Activated naive CD8-positive, alpha-beta T cell treated with anti-CD3 and anti-CD28 coated beads, Interleukin-2, amount 50 U/mL, for 24 hours (primary cell): ENCODE results near the gene OR10Z1.

Experiments
- ATAC-seq: fragments of 150-1000 bp; cut with Tn5 transposase; one replicate; pipeline ENCODE4 v1.10.0; 2021
- DNase-seq: peaks from one replicate; pipeline ENCODE4 v3.0.0; 2021
- H3K27ac Mint-ChIP-seq: one replicate; pipeline ENCODE4 v1.8.0; 2021; ENCODE audit warnings: mild to moderate bottlenecking, mixed read lengths
- H3K27me3 Mint-ChIP-seq: one replicate; pipeline ENCODE4 v1.8.0; 2021; ENCODE audit warnings: mixed read lengths
- H3K36me3 Mint-ChIP-seq: one replicate; pipeline ENCODE4 v1.8.0; 2021; ENCODE audit warnings: low read depth, mixed read lengths
- H3K4me1 Mint-ChIP-seq: one replicate; pipeline ENCODE4 v1.8.0; 2021; ENCODE audit warnings: mixed read lengths
- H3K4me3 Mint-ChIP-seq: one replicate; pipeline ENCODE4 v1.8.0; 2021; ENCODE audit warnings: mild to moderate bottlenecking, moderate library complexity, mixed read lengths
- H3K9me3 Mint-ChIP-seq: one replicate; pipeline ENCODE4 v1.8.0; 2021; ENCODE audit warnings: mixed read lengths

OR10Z1 gene, protein sequence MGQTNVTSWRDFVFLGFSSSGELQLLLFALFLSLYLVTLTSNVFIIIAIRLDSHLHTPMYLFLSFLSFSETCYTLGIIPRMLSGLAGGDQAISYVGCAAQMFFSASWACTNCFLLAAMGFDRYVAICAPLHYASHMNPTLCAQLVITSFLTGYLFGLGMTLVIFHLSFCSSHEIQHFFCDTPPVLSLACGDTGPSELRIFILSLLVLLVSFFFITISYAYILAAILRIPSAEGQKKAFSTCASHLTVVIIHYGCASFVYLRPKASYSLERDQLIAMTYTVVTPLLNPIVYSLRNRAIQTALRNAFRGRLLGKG

DNA sequence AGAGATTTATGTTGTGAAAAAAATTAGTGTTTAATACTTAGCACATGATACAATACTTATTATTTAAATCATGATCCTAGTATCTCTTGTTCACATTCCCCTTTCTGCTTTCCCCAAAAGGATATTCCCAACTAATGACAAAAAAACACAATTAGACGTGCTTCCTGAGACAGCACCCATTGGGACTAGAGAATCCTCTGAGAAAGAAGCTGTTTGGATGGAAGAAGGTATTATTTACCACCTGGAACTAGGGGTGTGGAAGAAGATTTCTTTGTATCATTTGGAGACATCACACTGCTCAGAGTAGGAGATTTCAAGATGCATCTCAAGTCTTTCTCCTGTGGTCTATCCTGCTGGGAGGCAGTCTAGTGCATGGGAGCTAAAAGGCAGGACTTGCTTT lies at the start of gene OR10Z1:
TSS of gene OR10Z1 (plus strand) at position 301 of the 400 bp plus-strand sequence. CDS start 1,171 bp downstream, outside the sequence.
- no peak within 1 kb of the TSS for H3K27ac Mint-ChIP-seq
- ATAC-seq, result no peak
- no peak within 1 kb of the TSS for H3K4me3 Mint-ChIP-seq
- peaks cover 2% of the 10 kb centered on the region for H3K27me3 Mint-ChIP-seq
- H3K9me3 Mint-ChIP-seq, result no peaks in the 10 kb centered on the region
- no peaks in the 10 kb centered on the region for H3K4me1 Mint-ChIP-seq
- DNase-seq, result no peak
- H3K36me3 Mint-ChIP-seq, result no peaks in the 10 kb centered on the region

DNA sequence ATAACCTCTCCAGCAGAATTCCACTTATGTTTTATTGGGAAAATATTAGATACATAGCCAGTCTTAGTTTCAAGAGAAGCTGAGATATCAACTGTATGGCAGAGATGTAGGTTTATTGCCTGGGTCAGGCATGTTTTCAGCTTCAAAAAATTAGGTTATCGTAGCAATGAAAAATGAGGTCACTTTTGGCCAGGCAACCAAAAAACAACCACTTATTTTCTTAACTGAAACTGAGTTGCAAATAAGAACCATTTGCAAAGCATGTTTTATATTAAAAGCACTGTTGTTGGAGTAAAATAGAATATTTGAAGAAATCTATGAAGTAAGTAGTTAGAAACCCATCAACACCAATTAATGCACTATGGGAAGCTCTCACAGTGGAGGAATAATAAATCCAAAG lies 45.4 kb upstream of the OR10Z1 start:
- ATAC-seq (no peak), DNase-seq (no peak)
- H3K9me3 Mint-ChIP-seq, result no peaks in the 10 kb centered on the region
- no peaks in the 10 kb centered on the region for H3K36me3 Mint-ChIP-seq
- H3K4me1 Mint-ChIP-seq, result peaks cover 7% of the 10 kb centered on the region
- no peak overlapping the region for H3K4me3 Mint-ChIP-seq
- no peak overlapping the region for H3K27ac Mint-ChIP-seq
- peaks cover 13% of the 10 kb centered on the region for H3K27me3 Mint-ChIP-seq

DNA sequence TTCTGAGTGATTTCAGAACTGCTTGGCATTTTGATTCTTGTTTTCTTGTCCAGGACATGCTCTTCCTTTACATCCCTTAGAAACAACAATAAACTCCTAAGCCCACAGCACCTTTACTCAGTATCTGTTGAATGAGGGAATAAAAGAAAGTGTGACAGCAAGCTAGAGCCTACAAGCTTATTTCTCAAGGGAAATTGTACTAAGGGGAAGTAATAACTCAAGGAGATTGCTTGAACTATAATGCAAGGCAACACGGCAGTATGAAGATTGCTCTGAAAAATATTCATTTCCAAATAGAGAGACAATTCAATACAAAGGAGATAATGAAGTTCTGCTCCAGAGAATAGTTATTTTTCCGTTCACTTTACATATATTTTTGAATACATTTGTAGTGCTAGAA lies 41.2 kb upstream of the OR10Z1 start:
- Mint-ChIP-seq H3K4me3 (no peak overlapping the region), H3K27me3 (peaks cover 11% of the 10 kb centered on the region), H3K4me1 (peaks cover 7% of the 10 kb centered on the region), H3K27ac (no peak overlapping the region), H3K36me3 (no peaks in the 10 kb centered on the region), H3K9me3 (peaks cover 5% of the 10 kb centered on the region)
- ATAC-seq (no peak), DNase-seq (no peak)

DNA sequence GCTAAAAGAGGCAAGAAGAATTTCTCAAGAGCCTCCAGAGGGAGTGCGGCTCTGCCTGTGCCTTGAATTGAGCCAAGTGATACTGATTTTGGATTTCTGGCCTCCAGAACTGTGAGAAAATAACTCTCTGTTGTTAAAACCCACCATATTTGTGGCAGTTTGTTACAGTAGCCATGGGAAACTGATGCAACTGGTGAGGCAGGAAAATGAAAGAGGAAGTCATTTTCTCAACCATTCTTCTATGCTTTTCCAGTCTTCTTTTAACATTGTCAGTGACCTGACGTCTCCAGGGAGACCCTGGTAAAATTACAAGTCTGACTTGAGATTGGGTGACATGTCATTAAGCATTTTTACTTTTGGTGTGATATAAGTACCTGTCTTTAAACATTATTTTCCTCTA lies 40.5 kb upstream of the OR10Z1 start:
- ATAC-seq (no peak), DNase-seq (no peak)
- H3K4me3 Mint-ChIP-seq, result no peak overlapping the region
- no peak overlapping the region for H3K27ac Mint-ChIP-seq
- peaks cover 5% of the 10 kb centered on the region for H3K9me3 Mint-ChIP-seq
- H3K4me1 Mint-ChIP-seq, result peaks cover 7% of the 10 kb centered on the region
- no peaks in the 10 kb centered on the region for H3K36me3 Mint-ChIP-seq
- H3K27me3 Mint-ChIP-seq, result peaks cover 11% of the 10 kb centered on the region

DNA sequence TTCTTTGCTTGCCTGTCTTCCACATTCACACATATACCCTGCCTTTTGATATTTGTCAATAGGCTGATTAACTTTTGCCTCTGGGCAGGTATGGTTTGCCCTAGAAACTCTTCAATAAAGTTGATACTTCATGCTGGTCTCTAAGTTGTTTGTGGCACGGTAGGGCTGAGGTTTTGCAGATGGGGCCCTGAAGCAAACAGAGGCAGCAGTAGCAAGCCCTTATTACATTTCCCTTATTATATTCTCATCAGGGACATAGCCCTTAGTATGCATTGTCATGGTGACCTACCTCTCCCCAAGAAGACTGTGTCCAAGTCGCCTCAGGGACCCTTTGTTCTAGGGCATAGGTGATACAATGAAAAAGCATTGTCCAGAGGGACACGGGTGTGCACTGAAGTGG lies 34.6 kb upstream of the OR10Z1 start, which contains the start of gene OR6P1:
TSS of gene OR6P1 (minus strand) at position 101 of the 400 bp plus-strand sequence. CDS start 6,976 bp downstream, outside the sequence.
- no peak within 1 kb of the TSS for H3K27ac Mint-ChIP-seq
- no peaks in the 10 kb centered on the region for H3K4me1 Mint-ChIP-seq
- DNase-seq (no peak), ATAC-seq (no peak)
- H3K27me3 Mint-ChIP-seq, result peaks cover 13% of the 10 kb centered on the region
- no peak within 1 kb of the TSS for H3K4me3 Mint-ChIP-seq
- peaks cover 5% of the 10 kb centered on the region for H3K9me3 Mint-ChIP-seq
- no peaks in the 10 kb centered on the region for H3K36me3 Mint-ChIP-seq

DNA sequence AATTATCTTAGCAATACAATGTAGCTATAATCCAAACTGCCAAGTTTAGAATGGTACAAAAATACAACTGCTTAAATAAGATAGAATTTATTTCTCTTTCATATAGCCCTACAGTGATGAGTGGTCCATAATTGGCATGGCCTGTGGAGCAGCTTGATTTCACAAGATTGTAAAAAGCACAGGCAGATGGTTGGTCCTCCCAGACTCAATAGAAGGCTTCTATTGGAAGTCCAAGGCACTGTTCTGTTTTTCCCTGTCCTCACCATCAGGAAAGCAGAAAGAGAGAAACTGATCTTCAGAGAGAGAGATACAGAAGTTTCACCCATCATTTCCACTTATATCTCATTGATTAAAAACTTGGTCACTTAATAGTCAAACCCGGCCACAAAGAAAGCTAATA lies 32.8 kb upstream of the OR10Z1 start:
- no peak for DNase-seq
- Mint-ChIP-seq H3K27me3 (peaks cover 12% of the 10 kb centered on the region), H3K9me3 (peaks cover 5% of the 10 kb centered on the region), H3K36me3 (no peaks in the 10 kb centered on the region), H3K27ac (no peak overlapping the region), H3K4me1 (no peaks in the 10 kb centered on the region), H3K4me3 (no peak overlapping the region)
- ATAC-seq, result no peak

DNA sequence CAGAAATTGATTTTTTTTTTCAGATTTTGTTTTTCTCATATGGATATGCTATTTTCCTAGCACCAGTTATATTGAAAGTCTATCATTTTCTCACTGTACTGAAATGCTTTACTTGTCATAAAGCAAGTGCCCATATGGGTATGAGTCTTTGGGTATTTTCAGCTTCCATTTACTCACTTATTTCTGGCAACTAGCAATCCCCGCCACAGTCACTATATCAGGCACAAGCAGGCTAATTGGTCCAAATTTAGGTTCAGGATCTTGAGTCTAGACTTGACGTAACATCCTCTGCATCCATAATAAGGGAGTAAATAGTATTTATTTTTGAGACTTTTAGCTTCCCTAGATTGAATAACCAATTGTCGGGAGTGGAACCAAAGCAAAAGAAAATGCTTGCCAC lies 27.5 kb upstream of the OR10Z1 start:
- DNase-seq (no peak), ATAC-seq (no peak)
- Mint-ChIP-seq H3K9me3 (no peaks in the 10 kb centered on the region), H3K4me1 (no peaks in the 10 kb centered on the region), H3K36me3 (no peaks in the 10 kb centered on the region), H3K4me3 (no peak overlapping the region), H3K27me3 (peaks cover 13% of the 10 kb centered on the region), H3K27ac (no peak overlapping the region)

DNA sequence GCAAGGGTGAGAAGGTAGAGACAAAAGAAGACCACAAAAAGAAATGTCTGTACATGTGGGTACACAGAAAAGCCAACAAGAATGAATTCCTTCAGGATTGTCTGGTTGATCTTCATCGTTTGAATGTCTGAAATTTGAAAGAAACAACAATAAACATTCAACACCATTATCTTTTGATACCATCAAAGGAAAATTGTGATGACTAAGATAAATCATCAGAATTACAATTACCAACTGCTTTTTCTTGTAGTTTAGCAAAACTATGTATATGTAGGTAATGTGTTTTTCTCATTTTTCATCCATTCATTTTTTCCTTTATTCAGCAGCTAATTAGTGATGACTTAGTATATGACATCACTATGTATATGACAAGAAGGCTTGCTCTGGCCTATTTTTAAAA lies 25.3 kb upstream of the OR10Z1 start, which contains the start of gene OR10X1:
TSS of gene OR10X1 (minus strand) at position 167 of the 400 bp plus-strand sequence. CDS start at position 167, 0 bp downstream.
- Mint-ChIP-seq H3K27ac (no peak within 1 kb of the TSS), H3K9me3 (no peaks in the 10 kb centered on the region), H3K27me3 (peaks cover 8% of the 10 kb centered on the region), H3K4me3 (no peak within 1 kb of the TSS), H3K4me1 (no peaks in the 10 kb centered on the region), H3K36me3 (no peaks in the 10 kb centered on the region)
- ATAC-seq (no peak), DNase-seq (no peak)

DNA sequence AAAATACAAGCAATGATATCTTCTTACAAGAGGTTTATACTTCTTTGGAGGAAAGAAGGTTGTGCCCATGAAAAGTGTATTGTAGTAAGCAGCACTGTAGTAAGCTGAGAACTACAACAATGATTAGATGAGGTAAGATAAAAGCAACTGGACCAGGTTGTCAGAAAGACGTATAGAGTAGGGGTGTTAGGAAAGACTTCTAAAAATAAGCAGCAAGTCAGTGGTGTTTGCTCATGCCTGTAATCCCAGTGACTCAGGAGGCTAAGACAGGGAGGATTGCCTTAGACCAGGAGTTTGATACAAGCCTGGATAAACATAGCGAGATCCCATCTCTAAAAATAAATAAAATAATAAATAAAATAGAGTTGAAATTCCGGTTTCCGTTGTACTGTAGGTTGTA lies 21.1 kb upstream of the OR10Z1 start:
- H3K27me3 Mint-ChIP-seq, result peaks cover 6% of the 10 kb centered on the region
- no peak overlapping the region for H3K27ac Mint-ChIP-seq
- H3K9me3 Mint-ChIP-seq, result peaks cover 4% of the 10 kb centered on the region
- no peak for ATAC-seq
- no peaks in the 10 kb centered on the region for H3K4me1 Mint-ChIP-seq
- no peaks in the 10 kb centered on the region for H3K36me3 Mint-ChIP-seq
- no peak overlapping the region for H3K4me3 Mint-ChIP-seq
- no peak for DNase-seq

DNA sequence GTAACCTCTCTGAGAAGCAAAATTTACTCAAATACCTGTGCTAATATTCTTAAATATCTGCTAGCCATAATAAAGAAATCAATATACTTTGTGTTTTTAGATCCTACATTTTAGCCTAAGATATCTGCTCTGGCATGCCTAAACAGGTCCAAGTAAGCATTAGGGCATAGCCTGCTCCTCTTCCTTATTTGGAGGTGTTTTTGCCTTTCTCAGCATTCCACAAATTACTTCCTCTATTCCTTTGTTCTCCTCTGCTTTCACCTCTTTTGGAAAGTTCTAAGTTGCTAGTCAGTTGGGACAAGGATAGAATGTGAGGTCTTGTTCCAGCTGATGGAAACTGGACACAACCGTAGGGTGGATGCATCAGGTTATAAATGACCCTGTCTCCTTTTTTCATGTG lies 18.1 kb upstream of the OR10Z1 start:
- DNase-seq (no peak), ATAC-seq (no peak)
- no peaks in the 10 kb centered on the region for H3K4me1 Mint-ChIP-seq
- no peak overlapping the region for H3K4me3 Mint-ChIP-seq
- no peak overlapping the region for H3K27ac Mint-ChIP-seq
- H3K9me3 Mint-ChIP-seq, result peaks cover 4% of the 10 kb centered on the region
- peaks cover 10% of the 10 kb centered on the region for H3K27me3 Mint-ChIP-seq
- no peaks in the 10 kb centered on the region for H3K36me3 Mint-ChIP-seq

DNA sequence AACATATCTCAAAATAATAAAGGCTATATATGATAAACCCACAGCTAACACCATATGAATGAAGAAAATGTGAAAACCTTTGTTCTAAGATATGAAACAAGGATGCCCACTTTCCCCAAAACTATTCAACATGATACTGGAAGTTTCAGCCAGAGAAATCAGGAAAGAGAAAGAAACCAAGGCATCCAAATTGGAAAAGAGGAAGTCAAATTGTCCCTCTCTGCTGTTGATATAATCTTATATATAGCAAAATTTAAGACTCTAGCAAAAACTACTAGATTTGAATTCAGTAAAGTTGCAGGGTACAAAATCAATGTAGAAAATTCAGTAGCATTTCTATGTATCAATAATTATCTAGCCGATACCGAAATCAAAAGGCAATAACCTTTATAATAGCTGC lies 4.3 kb upstream of the OR10Z1 start:
- ATAC-seq (no peak), DNase-seq (no peak)
- Mint-ChIP-seq H3K27me3 (peaks cover 8% of the 10 kb centered on the region), H3K4me3 (no peak overlapping the region), H3K27ac (no peak overlapping the region), H3K9me3 (peaks cover 22% of the 10 kb centered on the region), H3K36me3 (peaks cover 9% of the 10 kb centered on the region), H3K4me1 (no peaks in the 10 kb centered on the region)

DNA sequence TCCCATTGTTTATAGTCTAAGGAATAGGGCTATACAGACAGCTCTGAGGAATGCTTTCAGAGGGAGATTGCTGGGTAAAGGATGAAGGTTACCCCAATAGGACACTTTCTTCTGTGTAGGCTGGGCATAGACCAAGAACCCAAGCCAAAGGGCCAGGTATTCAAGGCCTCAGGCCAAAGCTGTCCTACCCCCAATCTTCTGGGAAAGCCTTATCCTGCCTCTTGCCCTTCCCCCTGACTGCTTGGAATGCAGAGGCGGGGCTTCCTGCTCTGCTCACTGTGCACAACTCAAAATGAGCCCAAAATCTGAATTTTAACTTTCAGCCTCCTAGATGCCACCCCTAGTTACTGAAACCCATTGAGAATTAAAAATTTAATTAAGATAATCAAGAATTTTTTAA lies 2.2 kb downstream of the OR10Z1 start:
- H3K36me3 Mint-ChIP-seq, result no peaks in the 10 kb centered on the region
- ATAC-seq (no peak), DNase-seq (no peak)
- no peak overlapping the region for H3K4me3 Mint-ChIP-seq
- H3K9me3 Mint-ChIP-seq, result no peaks in the 10 kb centered on the region
- H3K4me1 Mint-ChIP-seq, result no peaks in the 10 kb centered on the region
- H3K27ac Mint-ChIP-seq, result no peak overlapping the region
- H3K27me3 Mint-ChIP-seq, result no peaks in the 10 kb centered on the region

DNA sequence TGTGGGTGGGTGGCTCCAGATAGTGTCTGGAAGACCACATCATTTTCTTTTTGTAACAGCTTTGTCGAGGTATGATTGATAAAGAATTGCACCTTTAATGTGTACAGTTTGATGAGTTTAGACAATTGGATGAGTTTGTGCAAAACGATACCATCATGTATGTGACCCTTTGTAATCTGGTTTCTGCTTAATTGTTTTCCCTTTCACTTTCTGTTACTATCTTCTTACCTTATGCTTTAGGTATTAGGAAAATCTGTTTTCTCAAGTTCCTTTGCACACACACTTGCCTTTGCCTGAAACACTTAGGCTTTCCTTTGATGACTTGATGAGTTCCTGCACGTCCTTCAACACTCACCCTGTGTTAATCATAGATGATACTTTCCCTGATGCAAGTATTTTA lies 6.8 kb downstream of the OR10Z1 start:
- ATAC-seq (no peak), DNase-seq (no peak)
- Mint-ChIP-seq H3K27me3 (peaks cover 5% of the 10 kb centered on the region), H3K9me3 (no peaks in the 10 kb centered on the region), H3K4me1 (no peaks in the 10 kb centered on the region), H3K27ac (no peak overlapping the region), H3K4me3 (no peak overlapping the region), H3K36me3 (no peaks in the 10 kb centered on the region)

DNA sequence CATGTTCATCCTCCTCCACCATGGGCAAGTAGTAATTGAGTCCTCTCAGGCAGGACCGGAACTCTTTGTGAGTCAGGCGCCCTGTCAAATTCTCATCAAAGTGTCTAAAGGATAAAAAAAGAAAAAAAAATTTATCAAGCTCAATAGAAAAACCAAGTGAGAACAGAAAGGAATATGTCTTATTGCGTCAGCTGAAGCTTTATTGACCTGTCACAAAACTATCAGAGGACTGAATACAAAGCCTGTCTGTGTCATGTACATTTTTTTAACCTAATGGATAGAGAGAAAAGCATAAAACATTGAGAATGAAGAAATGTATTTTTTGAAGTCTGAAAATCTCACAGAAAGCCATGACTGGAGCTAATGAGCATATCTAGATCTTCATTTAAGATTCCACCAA lies 8.7 kb downstream of the OR10Z1 start:
- Mint-ChIP-seq H3K27me3 (peaks cover 5% of the 10 kb centered on the region), H3K4me1 (no peaks in the 10 kb centered on the region), H3K9me3 (no peaks in the 10 kb centered on the region), H3K27ac (no peak overlapping the region), H3K36me3 (no peaks in the 10 kb centered on the region), H3K4me3 (no peak overlapping the region)
- ATAC-seq, result no peak
- no peak for DNase-seq

DNA sequence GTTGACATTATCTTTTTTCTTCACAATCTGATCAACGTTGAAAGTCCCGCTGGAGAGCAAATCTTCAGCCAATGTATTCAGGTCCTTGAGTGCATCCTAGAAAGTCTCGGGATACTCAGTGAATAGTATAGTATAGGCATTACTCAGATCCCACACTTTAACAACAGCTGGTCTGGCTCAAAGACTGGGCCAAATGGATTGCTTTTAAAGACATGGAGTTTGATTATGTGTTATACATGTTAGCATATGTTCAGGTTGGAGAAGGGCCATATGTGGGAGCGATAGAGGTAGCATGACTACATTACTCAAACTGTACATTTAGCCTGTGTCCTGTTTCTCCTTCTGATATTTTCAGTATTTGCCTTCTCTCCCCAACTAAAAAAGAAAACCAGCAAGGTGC lies 33.1 kb downstream of the OR10Z1 start:
- Mint-ChIP-seq H3K27ac (no peak overlapping the region), H3K27me3 (peaks cover 7% of the 10 kb centered on the region), H3K4me1 (no peaks in the 10 kb centered on the region), H3K36me3 (no peaks in the 10 kb centered on the region), H3K4me3 (no peak overlapping the region), H3K9me3 (peaks cover 3% of the 10 kb centered on the region)
- DNase-seq (no peak), ATAC-seq (no peak)

DNA sequence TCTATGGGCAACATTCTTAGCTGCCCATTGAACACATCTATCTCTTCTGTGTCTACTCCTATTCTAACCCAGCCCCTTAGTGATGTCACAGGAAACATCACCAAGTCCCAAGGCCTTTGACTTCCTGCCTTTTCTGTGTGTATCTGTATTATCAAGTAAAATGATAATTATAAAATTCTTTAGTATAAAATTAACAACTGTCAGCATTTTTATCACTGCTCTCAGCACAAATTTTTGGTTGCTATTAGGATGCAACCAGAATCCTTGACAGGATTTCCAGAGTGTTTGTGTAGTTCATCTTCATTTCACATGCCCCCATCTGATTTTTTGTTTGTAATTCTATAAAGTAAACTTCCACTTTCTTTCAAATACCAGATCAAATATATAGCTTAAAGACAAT lies 33.8 kb downstream of the OR10Z1 start:
- H3K9me3 Mint-ChIP-seq, result peaks cover 3% of the 10 kb centered on the region
- H3K36me3 Mint-ChIP-seq, result no peaks in the 10 kb centered on the region
- H3K4me3 Mint-ChIP-seq, result no peak overlapping the region
- no peak for DNase-seq
- H3K27me3 Mint-ChIP-seq, result peaks cover 7% of the 10 kb centered on the region
- H3K27ac Mint-ChIP-seq, result no peak overlapping the region
- H3K4me1 Mint-ChIP-seq, result no peaks in the 10 kb centered on the region
- no peak for ATAC-seq
